Panc1 (cell line): ENCODE data around the gene GNAI1. TPM values are rescaled to one million over a fixed set of nuclear protein-coding genes. Genes with fewer than 3 reads are reported as not detected.

Experiments used
- ATAC-seq: fragments of 200-7000 bp; cut with Tn5 transposase; 2 replicates; pipeline ENCODE4 v1.9.1; 2020; ENCODE audit warnings: mild to moderate bottlenecking, moderate library complexity
- BruUV-seq: library from RNA; stranded (reverse); fragments of 400-500 nt; replicated peaks from 2 replicates; lab custom pipeline; 2021; lab: Mats Ljungman, UMichigan
- CTCF ChIA-PET: fragments of 300-600 bp; sonication (Branson Sonifier 250); formaldehyde crosslinking; loops from one replicate; lab custom pipeline; 2022; ENCODE audit warnings: antibody characterized with exemption; lab: Charles Lee
- POLR2A ChIA-PET: fragments of 300-600 bp; sonication (Branson Sonifier 250); formaldehyde crosslinking; loops from one replicate; lab custom pipeline; 2022; ENCODE audit warnings: antibody characterized with exemption; lab: Charles Lee
- DNase-seq: peaks from one replicate; pipeline ENCODE4 v3.0.0-alpha.2; 2010; ENCODE audit warnings: low read depth, low spot score
- H3K27ac ChIP-seq: 2 replicates; pipeline ENCODE4 v1.5.1; 2011; ENCODE audit warnings: mild to moderate bottlenecking, low read length, inconsistent platforms
- H3K27me3 ChIP-seq: fragments of 200-500 bp; sonication (Bioruptor generic); 2 replicates; pipeline ENCODE4 v1.6.0; 2014; ENCODE audit warnings: low read length, inconsistent platforms; ENCODE audit not compliant: control insufficient read depth, insufficient read depth
- H3K36me3 ChIP-seq: fragments of 200-500 bp; sonication (Bioruptor generic); 2 replicates; pipeline ENCODE4 v1.5.1; 2014; ENCODE audit warnings: inconsistent platforms, mild to moderate bottlenecking, low read length, moderate library complexity; ENCODE audit not compliant: control insufficient read depth, insufficient read depth
- H3K4me1 ChIP-seq: 2 replicates; pipeline ENCODE4 v1.5.1; 2011; ENCODE audit warnings: inconsistent platforms, mild to moderate bottlenecking, low read length, moderate library complexity; ENCODE audit not compliant: control insufficient read depth, insufficient read depth
- H3K4me3 ChIP-seq, 2 experiments: 2 replicates each; pipeline ENCODE4 v1.5.1; 2011 to 2012; ENCODE audit warnings: low read depth in 2 of 2, low read length in 2 of 2, mild to moderate bottlenecking in 2 of 2, inconsistent platforms in 1 of 2, moderate library complexity in 1 of 2
- H3K9me3 ChIP-seq: fragments of 200-500 bp; sonication (Bioruptor generic); 2 replicates; pipeline ENCODE4 v1.5.1; 2014; ENCODE audit warnings: low read depth, mild to moderate bottlenecking, inconsistent platforms, low read length, moderate library complexity; ENCODE audit not compliant: control insufficient read depth, insufficient read depth
- CTCF ChIP-seq: fragments of 450-650 bp; IDR thresholded peaks from 2 replicates; pipeline ENCODE4 v1.5.1; 2017; ENCODE audit warnings: mild to moderate bottlenecking
- POLR2AphosphoS5 ChIP-seq: IDR thresholded peaks from 2 replicates; pipeline ENCODE4 v1.6.1; 2012; ENCODE audit warnings: mild to moderate bottlenecking, low read depth, low read length, moderate library complexity
- REST ChIP-seq, 2 experiments: IDR thresholded peaks; 2 replicates each; pipeline ENCODE4 v1.6.1; 2011 to 2012; ENCODE audit warnings: low read depth in 2 of 2, control low read depth in 1 of 2, low read length in 1 of 2, mild to moderate bottlenecking in 1 of 2, moderate library complexity in 1 of 2; ENCODE audit not compliant: insufficient read depth in 1 of 2
- SIN3A ChIP-seq: IDR thresholded peaks from 2 replicates; pipeline ENCODE4 v1.6.1; 2012; ENCODE audit warnings: low read depth, mild to moderate bottlenecking, low read length, moderate library complexity, borderline replicate concordance; ENCODE audit not compliant: insufficient read depth
- TCF7L2 ChIP-seq: IDR thresholded peaks from 2 replicates; pipeline ENCODE4 v1.6.1; 2011; ENCODE audit warnings: mild to moderate bottlenecking, low read depth, low read length, inconsistent platforms
- in situ Hi-C: cut with HindIII; loops from 2 replicates; pipeline ENCODE4 v1.10.0; 2016; ENCODE audit warnings: low sequenced_read_pairs, low pct_unique_long_range_greater_than_20kb
- intact Hi-C: fragments of 100-400 bp; cut with micrococcal nuclease; formaldehyde crosslinking; loops from one replicate; pipeline ENCODE4 v1.10.0; 2022; ENCODE audit not compliant: unreplicated experiment
- total RNA-seq: library from RNA; stranded (reverse); gene quantifications from one replicate; pipeline ENCODE4 v1.2.1, GENCODE V29; 2021; ENCODE audit not compliant: unreplicated experiment

Gene GNAI1
- total RNA-seq, 1 experiment from 2014 or later, result 19.2 TPM

- Histone ChIP-seq H3K27ac (no peak overlapping the region), H3K9me3 (peaks cover 27% of the 10 kb centered on the region; the same call in 1 of the 2 replicates), H3K27me3 (no peaks in the 10 kb centered on the region), H3K36me3 (no peaks in the 10 kb centered on the region), H3K4me3 (no peak overlapping the region), H3K4me1 (no peaks in the 10 kb centered on the region)
- DNase-seq, result no peak
- ChIA-PET CTCF (no interaction called here), POLR2A (no interaction called here)
- no TSS peak for BruUV-seq
- TF ChIP-seq REST (IDR thresholded peaks at IDR 0.05; ENCODE audit: insufficient read depth in 1 of 2, low read depth in 2 of 2, low read length in 1 of 2), result no peak
- no peak for TF ChIP-seq SIN3A
- no peak for TF ChIP-seq POLR2AphosphoS5
- TF ChIP-seq CTCF, result no peak
- TF ChIP-seq TCF7L2, result no peak
- intact Hi-C loops, result no loop called here
- no peak for ATAC-seq
- in situ Hi-C loops, result no loop called here
Observed at GRCh38 chr7:80172387-80172786, 37.8 kb downstream of the GNAI1 start.

- intact Hi-C loops, result no loop called here
- Histone ChIP-seq H3K9me3 (peaks cover 19% of the 10 kb centered on the region; the same call in 1 of the 2 replicates), H3K36me3 (no peaks in the 10 kb centered on the region), H3K27me3 (no peaks in the 10 kb centered on the region), H3K27ac (no peak overlapping the region), H3K4me3 (no peak overlapping the region), H3K4me1 (no peaks in the 10 kb centered on the region)
- ATAC-seq (no peak), DNase-seq (no peak)
- no peak for TF ChIP-seq SIN3A
- TF ChIP-seq POLR2AphosphoS5, result no peak
- TF ChIP-seq CTCF, result no peak
- no peak for TF ChIP-seq REST (IDR thresholded peaks at IDR 0.05; ENCODE audit: insufficient read depth in 1 of 2, low read depth in 2 of 2, low read length in 1 of 2)
- no peak for TF ChIP-seq TCF7L2
- in situ Hi-C loops, result no loop called here
- CTCF ChIA-PET, result no interaction called here
- POLR2A ChIA-PET, result no interaction called here
- BruUV-seq, result no TSS peak
Observed at GRCh38 chr7:80175744-80176143, 41.1 kb downstream of the GNAI1 start.
